Activated CD8-positive, alpha-beta memory T cell treated with anti-CD3 and anti-CD28 coated beads, Interleukin-2, amount 50 U/mL, for 48 hours (primary cell): ENCODE data around the gene NEK10.

Experiments
- DNase-seq: peaks from one replicate; pipeline ENCODE4 v3.0.0-alpha.2; 2020

The NEK10 gene

DNA sequence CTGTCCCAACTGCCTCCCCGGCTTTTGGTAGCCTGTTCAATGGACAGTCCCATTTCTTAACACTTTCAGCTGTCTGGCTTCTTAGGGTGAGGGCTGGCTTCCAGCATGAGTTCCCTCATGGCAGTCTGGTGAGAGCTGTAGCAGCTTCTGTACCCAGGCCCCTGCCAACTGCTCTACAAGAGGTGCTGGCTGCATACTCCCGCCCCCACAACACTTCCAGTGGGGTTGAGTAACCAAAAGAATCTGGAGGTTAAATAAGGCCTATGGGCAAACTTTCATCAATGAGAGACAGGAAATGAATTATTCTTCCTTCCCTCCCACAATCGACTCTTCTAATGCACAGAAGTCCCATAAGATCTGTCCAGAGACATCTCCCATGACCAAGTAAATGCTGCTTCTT is 145.0 kb downstream of the NEK10 start:
- no peak for DNase-seq

- DNase-seq: no peak
Observed at GRCh38 chr3:27221264-27221932, 147.8 kb downstream of the NEK10 start.

- no peak for DNase-seq
Observed at GRCh38 chr3:27220166-27220565, 149.0 kb downstream of the NEK10 start.

DNA sequence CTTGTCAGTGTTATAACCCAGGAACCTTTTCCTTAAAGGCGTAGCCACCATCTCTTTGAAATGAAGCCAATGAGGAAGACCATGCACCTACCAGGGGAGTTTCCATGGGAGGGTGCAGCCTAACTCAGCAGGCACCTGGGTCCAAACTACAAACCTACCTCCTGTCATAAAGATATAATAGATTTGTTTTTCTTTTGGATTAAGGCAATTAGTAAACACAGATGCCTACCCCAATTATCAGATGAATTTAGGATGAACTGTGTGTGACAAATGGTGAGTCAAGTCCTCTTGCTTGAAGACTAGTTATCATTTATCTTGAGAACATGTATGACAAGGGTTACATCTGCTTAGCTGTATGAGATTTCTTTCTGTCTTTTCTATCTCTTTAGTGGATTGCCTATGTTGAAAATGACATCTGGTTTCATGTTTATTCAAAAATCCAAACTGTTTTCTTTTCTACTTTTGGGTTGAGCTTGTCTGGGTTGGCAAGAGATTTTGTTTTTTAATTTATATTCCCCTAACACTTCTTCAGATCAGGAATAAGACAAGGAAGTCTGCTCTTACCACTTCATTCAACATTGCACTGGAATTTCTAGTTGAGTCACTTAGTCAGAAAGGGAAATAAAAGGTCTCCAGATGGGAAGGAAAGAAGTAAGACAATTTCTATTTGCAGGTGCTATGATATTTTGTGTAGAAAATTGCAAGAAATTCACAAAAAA is 149.9 kb downstream of the NEK10 start:
- DNase-seq: no peak

- no peak for DNase-seq
Observed at GRCh38 chr3:27216955-27217552, 152.1 kb downstream of the NEK10 start.

GRCh38 chr3:27216295-27216855 is 152.8 kb downstream of the NEK10 start:
- DNase-seq: no peak

- DNase-seq: no peak
Observed at GRCh38 chr3:27213450-27213849, 155.7 kb downstream of the NEK10 start.

GRCh38 chr3:27209617-27210264 is 159.4 kb downstream of the NEK10 start:
- DNase-seq: no peak

DNA sequence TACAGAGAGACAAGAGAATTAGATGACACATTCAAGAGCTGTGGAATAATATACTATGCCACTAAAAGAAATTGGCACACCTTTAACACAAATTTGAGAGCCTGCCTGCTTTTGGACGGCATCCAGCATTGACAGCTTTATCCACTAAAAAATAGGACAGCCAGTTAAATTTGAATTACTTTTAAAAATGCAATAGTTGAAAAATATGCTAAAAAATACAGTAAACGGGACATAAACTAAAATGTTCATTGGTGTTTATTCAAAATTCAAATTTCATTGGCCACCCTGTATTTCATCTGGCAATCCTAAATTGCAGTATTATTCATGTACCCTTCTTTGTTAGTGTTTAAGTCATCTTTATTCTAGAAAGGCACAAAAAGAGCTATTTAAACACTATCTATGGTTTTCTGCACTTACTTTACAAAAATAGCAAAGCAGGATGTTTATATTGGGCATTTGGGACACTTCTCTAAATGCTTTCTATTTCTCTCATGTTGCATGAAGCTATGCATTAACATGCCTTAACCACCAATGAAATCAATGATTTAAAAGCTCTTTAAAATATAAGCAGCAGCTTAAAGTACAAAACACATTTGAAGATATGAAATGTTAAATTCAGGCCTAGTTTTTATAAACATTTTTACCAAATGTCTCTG is 160.1 kb downstream of the NEK10 start:
- DNase-seq: no peak

DNA sequence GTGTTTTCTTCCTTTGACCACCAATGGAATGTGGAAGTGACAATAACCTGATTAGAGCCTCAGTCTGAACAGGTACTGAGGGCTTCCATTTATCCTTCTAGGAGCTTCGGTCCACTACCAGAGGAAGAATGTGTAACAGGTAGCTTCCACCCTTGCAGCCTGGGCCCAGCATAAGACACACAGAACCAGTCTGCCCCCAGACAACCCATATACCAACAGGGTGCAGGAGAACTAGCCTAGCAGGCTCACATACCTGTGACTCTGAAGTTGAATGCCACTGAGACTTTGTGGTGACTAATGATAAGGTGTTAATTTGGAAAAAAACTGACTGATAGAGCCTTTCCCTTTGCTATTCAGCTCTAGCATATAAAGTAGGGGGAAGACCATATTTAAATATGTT is 166.2 kb downstream of the NEK10 start:
- no peak for DNase-seq

GRCh38 chr3:27201492-27201891 is 167.7 kb downstream of the NEK10 start:
- no peak for DNase-seq

DNA sequence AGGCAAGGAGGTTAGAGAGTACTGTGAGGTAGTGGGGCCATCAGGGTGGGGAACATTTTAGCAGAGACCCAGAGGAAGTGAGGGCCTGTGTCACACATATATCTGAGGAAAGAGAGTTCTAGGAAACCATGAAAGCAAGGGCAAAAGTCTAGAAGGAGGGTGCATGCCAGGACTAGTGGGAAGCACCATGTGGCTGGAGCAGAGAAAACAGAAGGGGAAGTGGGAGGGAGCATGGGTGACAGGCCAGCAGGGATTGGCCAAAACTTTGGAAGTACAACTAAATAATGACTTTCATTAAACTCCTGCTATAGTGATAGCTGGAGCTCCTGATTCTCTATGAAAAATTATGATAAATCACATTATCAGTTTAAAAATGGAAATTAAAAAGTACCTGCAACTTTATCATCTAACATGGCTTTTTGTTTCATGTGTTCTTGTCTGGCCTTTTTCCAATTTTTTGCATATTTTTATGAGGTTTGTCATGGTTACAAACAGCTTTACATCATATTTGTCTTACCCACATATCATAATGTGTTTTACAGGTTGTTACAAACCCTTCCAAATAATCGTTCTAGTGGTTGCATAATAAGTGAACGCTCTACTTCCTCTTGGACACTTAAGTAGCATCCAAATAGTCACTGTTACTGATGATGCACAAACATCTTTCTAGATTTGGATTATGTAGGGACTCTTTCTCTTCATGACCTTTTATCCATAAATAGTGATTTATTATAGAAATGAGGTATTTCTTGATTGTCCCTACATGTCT is 168.3 kb downstream of the NEK10 start:
- no peak for DNase-seq

DNA sequence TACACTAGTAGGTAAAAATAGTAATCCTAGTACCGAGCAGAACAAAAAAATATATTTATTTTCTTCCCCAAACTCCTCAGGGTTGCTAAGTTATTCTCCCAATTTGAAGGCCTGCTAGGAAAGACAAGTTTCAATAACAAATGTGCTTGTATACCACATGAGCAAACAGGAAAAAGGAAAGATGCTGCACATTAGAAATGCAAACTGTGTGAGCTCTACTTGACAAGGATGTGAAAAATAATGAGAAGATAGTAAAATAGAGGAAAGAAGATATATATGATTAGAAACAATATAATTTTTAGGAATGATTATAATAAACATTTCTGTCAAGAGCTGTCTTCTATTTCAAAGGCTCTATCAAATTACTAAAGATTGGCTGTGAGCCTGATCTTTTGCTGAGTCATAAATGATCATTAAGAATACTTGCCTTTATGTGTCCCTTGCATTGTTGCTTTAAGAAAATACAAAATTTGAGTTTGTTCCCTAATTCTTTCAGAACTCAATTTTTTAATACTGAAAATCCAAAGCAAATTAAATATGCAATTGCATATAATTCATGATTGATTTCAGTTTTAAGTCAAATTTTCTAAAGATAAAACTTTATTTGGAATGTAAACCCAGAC is 174.2 kb downstream of the NEK10 start:
- DNase-seq: no peak

- no peak for DNase-seq
Observed at GRCh38 chr3:27193056-27193455, 176.1 kb downstream of the NEK10 start.

DNA sequence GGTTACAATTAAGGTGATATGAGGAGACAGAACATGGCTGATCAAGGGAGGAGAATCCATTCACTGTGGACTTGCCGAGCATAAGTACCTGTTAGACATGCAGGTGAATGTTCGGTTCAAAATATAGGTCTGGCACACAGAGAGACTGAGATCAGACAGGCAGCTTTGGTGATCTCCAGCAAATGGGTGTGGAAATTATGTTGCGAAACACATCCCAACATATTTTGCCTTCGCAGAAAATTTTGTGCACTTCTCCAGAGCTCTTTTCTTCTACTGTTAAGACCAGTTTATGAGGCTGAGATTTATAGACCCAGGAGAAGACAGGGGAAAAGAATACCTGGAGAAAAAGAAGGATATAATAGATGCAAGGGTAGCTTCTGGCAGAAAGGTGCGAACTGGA is 183.2 kb downstream of the NEK10 start:
- no peak for DNase-seq

- DNase-seq: no peak
Observed at GRCh38 chr3:27185231-27185989, 183.8 kb downstream of the NEK10 start.

DNA sequence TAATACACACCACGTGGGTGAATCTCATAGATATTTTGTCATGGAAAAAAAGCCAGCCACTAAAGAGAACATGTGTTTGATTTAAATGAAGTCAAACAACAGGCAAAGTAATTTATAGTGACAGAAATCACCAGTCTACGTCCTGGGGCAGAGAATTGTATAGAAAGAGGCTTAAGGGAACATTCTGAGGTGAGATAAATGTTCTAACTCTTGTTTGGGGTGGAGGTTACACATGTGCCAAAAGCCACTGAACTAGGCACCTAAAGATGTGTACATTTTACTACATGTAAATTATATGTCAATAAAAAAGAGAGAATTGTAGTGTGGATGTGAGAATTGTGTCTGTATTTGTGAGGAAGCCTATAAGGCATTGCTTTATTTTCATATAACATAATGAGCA is 184.9 kb downstream of the NEK10 start:
- DNase-seq: no peak

DNA sequence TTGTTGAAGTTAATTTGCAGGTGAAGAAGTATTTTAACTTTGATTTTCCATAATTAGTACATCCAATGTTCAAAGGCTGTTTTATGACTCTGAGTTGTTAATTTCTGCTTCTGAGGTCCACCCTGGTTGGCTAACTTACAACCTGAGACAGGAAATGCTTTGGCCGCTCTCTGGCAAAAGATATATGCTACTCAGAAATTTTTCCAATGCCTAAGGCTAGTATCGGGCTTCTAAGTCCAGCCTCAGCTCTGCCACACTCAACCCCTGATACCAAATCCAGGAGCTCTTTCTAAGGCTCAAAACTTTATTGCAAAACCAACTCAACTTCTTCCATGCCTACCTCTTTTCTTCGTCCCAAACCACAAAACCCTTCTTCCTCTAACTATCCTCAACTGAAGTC is 192.9 kb downstream of the NEK10 start:
- DNase-seq: no peak

DNA sequence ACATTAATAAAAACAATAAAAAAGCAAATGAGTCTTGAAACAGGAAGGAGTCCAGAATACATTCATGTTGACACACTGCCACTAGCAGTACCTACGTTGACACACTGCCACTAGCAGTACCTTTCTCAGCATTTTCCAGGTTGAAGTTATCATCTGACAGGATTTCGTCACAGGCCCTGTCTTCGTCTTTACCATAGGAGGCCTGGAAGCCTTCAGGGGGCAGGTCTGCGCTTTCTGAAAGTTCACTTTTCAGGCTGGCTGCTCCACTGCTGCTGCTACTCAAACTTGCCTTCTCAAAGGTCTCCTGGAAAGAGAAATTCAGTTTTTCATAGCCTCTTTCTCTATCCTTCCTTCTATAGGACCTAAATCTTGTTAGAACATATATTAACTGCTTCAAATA is 194.7 kb downstream of the NEK10 start:
- no peak for DNase-seq

- DNase-seq: no peak
Observed at GRCh38 chr3:27171113-27171512, 198.1 kb downstream of the NEK10 start.

DNA sequence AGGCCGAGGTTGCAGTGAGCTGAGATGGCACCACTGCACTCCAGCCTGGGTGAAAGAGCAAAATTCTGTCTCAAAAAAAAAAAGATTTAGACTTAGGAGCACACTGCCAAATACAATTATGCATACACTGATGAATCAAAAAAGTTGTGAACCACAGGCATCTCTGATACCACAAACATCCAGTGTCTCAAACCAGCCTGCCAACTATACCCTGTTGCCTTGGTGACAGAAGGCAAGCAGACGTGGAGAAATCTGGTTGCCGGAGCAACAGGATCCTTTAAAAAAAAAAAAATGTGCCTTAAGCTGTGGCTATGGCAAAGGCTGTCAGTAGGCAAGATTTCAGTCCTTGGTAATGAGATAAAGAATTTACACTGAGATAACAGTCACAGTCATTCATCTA is 202.3 kb downstream of the NEK10 start:
- no peak for DNase-seq
